Testis (tissue), 2 donors: Measurements from ENCODE around the gene ALOX5AP.

Experiments used
- POLR2A ChIP-seq: fragments of 450-650 bp; IDR thresholded peaks from one replicate; pipeline ENCODE4 v1.6.1; 2017; ENCODE audit warnings: antibody characterized with exemption, mild to moderate bottlenecking, moderate library complexity
- TF ChIP-seq, protein P1 (sequence below), 3 experiments: fragments of 450-650 bp in 2 of 3; fragments of 200-600 bp in 1 of 3; sonication (generic) in 1 of 3; IDR thresholded peaks; one replicate each; pipeline ENCODE4 v1.5.1; 2016 to 2019; ENCODE audit warnings: antibody characterized with exemption in 3 of 3, mild to moderate bottlenecking in 2 of 3, moderate library complexity in 1 of 3

GRCh38 chr13:30755678-30756077, 20.3 kb downstream of the ALOX5AP start:
- TF ChIP-seq, protein P1, sequence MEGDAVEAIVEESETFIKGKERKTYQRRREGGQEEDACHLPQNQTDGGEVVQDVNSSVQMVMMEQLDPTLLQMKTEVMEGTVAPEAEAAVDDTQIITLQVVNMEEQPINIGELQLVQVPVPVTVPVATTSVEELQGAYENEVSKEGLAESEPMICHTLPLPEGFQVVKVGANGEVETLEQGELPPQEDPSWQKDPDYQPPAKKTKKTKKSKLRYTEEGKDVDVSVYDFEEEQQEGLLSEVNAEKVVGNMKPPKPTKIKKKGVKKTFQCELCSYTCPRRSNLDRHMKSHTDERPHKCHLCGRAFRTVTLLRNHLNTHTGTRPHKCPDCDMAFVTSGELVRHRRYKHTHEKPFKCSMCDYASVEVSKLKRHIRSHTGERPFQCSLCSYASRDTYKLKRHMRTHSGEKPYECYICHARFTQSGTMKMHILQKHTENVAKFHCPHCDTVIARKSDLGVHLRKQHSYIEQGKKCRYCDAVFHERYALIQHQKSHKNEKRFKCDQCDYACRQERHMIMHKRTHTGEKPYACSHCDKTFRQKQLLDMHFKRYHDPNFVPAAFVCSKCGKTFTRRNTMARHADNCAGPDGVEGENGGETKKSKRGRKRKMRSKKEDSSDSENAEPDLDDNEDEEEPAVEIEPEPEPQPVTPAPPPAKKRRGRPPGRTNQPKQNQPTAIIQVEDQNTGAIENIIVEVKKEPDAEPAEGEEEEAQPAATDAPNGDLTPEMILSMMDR (IDR thresholded peaks at IDR 0.05) = no peak
- TF ChIP-seq POLR2A = no peak
